ENCODE results near the gene ABCA2. TPM values are rescaled to one million over a fixed set of nuclear protein-coding genes. Genes with fewer than 3 reads are reported as not detected.
"Not testable (repeated sequence)": the region's sequence is repeated elsewhere in the genome, so short reads cannot be mapped to it uniquely, and the experiment has no call there.

Gene ABCA2
- total RNA-seq, 1 donor from 2014 or later, result 26.7 TPM

DNA sequence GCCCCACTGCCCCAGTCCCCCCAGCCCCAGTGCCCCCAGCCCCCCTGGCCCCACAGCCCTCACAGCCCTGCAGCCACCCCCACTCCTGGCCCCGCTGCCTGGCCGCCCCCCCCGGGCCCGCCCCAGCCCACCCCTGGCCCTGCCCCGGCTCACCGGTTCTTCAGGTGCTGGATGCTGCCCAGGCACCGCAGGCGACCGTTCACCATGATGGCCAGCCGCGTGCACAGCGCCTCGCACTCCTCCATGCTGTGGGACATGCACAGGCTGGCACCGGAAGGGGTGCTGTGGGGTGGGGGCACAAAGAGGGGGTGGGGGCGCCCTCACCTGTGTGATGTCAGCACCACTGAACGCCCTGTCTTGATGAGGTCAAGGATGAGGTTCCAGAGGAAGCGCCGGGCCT, 18.8 kb downstream of the ABCA2 start:
- DNase-seq (no peak), ATAC-seq (ENCODE audit: poor library complexity) (no peak)
- intact Hi-C loops (cut with DNase I), result no loop called here

DNA sequence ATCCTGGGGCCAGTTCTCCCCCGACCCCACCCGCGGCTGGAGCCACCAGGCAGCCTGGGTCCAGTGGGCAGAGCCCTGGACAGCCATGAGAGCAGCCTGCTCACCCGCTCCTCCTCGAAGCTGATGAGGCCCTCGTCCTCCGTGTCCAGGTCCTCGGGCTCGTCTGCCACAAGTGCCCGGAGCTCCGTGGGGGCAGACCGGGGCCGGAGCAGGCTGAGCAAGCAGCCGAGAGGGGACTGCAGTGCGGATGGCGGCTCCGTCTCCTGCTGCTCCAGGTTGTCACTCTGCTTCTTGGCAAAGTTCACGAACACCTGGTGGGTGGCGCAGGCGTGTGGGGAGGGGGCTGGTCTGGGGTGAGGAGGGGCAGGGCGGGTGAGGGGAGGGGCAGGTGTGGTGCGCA, 19.7 kb downstream of the ABCA2 start:
- DNase-seq, result no peak
- ATAC-seq (ENCODE audit: poor library complexity), result no peak
- intact Hi-C loops (cut with DNase I), result no loop called here

DNA sequence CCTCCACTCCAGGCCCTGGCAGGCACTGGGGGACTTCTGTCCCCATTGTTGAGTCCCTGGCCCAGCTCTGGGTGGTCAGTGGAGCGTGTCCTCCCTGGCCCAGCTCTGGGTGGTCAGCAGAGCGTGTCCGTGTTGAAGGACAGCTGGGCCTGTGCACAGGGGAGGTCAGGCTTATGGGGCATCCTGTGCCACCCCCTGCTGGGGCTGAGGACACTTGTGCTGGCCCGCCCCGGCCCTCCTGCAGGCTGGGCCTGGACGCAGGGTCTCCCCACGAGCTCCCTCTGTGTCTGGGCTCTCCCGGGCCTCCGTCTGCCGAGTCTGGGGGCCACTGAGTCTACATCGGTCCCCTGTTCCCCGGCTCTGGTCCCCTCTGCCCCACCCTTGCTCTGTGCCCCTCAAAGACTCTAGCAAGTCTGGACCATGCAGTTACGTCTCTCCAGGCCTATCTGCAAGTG, 20.2 kb downstream of the ABCA2 start:
- intact Hi-C loops (cut with DNase I), result no loop called here
- no peak for ATAC-seq (ENCODE audit: poor library complexity)
- no peak for DNase-seq

DNA sequence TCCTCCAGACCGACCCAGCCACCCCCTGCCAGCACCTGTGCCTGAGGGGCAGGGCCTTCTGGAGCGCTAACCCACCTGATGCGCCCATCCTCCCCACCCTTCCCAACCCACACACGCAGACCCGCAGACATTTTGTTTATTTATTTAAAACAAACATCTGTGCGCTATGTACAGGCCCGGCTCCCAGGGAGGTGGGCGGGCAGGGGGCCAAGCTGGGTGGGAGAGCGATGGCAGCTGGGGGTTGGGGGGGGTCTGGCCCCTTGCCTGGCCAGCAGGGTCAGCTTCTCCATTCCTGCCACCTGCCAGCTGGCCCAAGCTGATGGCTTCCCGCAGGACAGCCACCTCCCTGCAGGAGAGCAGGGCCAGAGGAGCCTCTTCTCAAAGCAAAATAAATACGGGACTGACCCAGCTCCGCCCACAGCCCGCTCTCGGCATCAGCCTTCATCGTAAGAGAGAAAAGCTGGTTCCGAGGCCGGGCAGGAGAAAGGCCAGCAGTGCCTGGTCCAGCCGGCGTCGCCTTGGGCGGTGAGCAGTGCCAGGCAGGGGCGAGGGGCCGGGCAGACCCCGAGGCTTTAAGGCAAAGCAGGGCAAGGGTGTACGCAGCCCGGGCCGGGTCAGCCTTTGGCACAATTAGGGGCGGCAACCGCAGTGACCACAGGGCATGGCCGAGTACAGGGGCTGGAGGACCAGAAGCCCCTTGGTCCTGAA, 20.8 kb downstream of the ABCA2 start:
- intact Hi-C loops (cut with DNase I), result no loop called here
- ATAC-seq (ENCODE audit: poor library complexity), result no peak

DNA sequence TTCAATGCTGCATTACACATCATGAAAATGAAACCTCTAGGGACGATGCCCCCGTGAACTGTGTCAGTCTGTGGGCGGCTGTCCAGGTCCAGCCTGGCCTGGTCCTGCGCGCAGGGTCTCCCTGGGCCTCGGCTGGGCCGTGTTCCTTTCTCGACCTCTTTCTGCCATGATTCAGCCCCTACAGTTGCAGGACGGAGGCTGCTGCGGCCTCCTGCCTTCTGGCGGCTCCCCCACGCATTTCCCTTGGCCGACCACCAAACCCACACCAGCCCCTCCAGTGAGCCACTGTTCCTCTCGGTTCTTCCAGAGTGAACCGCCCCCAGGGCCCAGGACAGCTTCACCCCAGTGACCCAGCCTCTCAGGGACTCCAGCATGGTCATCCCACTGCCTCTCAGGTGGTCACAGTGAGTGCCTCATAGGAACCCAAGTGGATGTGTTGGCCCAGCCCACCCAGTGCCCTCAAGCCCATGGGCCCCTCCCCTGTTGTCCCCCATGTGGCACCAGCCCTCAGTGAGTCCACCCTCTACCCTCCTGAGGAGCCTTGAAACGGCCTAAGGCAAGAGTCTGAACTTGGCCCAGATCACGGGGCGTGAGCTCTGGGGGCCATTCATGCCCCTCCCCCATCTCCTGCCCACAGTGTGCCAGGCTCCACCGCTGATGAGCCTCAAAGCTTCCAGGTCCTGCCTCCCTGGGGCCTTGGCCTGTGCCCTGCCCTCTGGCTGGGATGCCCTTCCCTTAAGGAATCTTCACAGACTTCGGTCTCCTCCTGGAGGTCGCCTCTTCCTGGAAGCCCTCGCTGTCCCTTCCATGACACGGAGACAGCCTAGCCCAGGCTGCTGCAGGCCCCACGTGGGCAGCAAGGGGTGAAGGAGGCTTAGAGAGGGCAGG, 21.7 kb downstream of the ABCA2 start:
- no peak for DNase-seq
- intact Hi-C loops (cut with DNase I), result no loop called here
- ATAC-seq (ENCODE audit: poor library complexity), result no peak

More for the DNA sequence above, 20.8 kb downstream of the ABCA2 start:
- DNase-seq, result no peak

DNA sequence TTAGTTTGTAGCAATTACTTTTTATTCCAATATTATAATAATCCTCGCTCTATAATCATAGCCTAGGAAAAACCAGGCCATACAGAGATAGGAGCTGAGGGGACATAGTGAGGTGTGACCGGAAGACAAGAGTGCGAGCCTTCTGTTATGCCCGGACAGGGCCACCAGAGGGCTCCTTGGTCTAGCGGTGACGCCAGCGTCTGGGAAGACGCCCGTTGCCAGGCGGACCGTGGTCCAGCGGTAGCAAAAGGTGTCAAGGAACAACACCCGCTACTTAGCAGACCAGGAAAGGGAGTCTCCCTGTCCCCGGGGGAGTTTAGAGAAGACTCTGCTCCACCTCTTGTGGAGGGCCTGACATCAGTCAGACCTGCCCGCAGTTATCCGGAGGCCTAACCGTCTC, 23.8 kb downstream of the ABCA2 start:
- ATAC-seq (ENCODE audit: poor library complexity); intact Hi-C loops (cut with DNase I); DNase-seq: not testable (repeated sequence)

DNA sequence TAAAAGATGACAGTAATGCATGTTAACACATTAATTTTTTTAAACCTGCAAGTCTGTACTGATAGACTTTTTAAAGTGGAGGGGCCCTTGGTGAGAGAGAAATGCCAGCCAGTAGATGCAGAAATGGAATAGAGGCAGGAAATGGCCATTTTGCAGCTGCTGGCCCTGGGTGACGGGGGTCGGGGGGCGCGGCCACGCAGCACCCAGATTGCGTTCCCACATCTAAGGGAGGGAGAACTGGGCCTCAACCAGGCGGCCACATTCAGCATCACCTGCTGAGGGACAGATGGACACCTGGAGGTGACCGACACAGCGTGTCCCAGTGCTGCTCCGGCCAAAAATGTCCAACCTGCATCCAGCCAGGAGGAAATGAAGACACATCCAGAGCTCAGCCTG, 25.4 kb downstream of the ABCA2 start:
- intact Hi-C loops (cut with DNase I), result no loop called here
- no peak for ATAC-seq (ENCODE audit: poor library complexity)
- no peak for DNase-seq

DNA sequence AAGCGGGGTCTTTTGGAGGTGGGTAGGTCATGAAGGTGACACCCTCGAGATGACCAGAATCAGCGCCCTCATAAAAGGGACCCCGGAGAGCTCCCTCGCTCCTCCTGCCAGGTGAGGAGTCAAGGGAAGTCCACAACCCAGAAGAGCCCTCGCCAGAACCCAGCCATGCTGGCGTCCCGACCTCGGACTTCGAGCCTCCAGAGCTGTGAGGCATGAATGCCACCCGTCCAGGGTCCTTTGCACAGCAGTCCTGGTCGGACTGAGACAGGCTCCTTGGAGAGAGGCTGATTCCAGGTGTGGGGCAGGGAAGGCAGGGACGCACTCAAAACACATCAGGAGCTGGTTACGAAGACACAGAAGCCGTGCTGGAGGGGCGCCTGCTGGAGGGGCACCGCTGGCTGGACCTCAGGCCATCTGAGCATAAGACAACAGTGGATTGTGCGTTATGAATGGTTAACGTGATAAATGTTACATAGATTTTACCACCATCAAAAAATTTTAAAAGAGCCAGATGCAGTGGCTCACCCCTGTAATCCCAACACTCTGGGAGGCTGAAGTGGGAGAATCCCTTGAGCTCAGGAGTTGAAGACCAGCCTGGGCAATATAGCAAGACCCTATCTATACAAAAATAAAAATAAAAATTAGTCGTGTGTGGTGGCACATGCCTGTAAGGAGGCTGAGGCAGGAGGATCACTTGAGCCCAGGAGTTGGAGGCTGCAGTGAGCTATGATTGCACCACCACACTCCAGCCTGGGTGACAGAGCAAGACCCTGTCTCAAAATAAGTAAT, 26.0 kb downstream of the ABCA2 start:
- intact Hi-C loops (cut with DNase I), result no loop called here

DNA sequence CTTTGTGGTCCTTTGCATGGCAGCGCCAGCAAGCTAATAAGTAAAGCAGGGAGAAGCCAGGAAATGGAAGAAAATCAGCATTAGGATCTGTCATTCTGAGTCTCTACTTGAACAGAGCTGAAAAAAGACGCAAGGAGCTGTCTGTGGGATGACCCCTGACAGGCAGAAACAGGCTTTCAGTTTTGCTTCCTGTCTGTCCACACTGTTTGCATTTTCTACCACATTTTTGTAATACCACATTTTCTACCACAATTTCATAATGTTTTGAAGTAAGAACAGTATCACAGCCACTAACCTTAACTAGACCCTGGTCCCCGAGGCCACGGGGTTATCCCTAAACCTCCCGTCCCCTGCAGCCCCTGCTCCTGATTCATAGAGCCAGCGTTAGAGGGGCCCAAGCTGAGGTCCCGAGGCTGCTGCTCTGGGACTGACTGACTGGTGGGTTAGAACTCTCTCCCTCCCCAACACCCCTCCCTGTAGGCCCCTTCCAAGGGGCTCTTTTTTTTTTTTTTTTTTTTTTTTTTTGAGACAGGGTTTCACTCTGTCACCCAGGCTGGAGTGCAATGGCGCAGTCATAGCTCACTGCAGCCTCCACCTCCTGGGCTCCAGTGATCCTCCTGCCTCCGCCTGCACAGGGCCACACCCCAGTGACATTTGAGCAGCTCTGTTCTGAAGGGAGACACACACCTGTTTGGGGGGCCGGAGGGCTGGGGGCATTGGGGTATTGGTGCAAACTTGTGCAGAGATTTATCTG, 27.7 kb downstream of the ABCA2 start:
- intact Hi-C loops (cut with DNase I), result no loop called here
- DNase-seq (no peak), ATAC-seq (ENCODE audit: poor library complexity) (no peak)

More for the DNA sequence above, 26.0 kb downstream of the ABCA2 start:
- DNase-seq, result no peak
- no peak for ATAC-seq (ENCODE audit: poor library complexity)

DNA sequence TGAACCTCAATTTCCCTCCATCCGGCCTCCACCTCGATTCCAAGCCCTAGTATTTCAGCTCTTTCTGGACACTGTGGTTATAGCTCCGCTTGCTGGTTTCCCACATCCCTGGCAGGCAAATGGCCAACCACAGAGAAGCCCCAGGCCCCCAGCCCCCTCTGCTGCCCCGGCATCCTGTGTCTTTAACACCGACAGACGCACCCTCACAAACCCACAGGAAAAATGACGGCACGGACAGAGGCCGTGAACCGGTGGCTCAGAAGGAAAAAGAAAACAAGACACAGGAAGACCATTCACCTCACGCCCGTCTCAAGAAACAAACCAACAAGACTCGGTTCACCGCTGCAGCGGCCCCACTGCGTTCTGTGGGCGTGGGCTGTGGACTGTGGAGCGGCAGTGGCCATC, 30.2 kb downstream of the ABCA2 start:
- ATAC-seq (ENCODE audit: poor library complexity) (no peak), DNase-seq (no peak)
- intact Hi-C loops (cut with DNase I), result no loop called here

DNA sequence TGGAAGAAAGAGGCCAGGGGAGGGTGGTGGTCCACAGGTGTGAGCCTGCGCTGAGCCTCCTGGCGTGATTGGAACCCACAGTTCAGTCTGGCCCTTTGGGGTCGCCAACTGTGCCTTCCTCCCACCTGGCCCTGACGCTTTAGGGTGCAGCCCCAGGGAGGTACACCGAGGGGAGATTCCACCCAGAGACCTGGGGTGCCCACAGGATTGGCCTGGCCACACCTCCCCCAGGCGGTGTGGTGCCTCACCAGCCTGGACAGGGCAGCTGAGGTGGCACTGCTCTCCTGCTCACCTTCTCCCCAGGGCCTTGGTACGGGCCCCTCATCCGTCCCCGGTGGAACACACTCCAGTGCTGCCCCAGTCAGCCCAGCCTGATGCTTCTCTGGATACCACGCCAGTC, 30.7 kb downstream of the ABCA2 start:
- no peak for ATAC-seq (ENCODE audit: poor library complexity)
- no peak for DNase-seq
- intact Hi-C loops (cut with DNase I), result no loop called here

DNA sequence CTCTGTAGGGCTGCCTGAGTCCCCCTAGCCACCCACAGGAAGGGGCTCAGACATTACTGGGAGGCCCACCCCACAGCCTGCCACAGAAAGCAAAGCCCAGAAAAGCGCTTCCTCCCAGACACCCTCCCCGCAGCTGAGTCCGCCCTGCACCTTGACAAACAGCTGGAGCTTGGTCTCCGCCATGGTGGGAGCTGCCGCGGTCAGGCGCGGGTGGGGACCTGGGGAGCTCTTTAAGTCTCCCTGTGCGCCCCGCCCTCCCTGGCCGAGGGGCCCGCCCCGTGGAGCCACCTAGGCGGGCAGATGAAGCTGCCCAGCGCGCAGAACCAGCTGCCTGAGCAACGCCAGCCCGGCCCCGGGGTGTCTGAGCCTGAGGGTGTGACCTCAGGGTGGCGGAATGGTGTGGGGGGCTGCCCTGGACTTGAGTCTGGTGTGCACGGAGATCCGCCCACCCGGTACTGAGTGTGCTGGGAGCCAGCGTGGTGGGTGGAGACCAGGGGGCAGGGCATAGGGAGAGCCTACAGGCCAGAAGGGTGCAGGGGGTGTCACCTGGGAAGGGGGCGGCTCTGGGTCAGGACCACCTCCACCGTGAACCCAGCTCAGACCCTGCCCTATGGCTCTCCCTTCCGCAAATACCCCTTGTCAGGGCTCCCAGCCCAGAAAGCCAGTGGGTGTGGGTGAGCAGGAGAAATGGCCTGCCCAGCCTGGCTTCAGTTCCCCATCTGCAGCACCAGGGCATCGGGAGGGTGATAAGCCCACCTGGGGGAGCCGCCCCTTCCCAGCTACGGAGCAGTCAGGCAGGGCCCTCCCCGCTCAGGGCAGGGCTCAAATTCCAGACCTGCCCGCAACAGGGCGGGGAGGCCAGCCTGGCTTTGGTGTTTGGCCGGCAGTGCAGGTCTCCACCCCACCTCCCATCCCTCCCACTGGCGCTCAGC, 31.4 kb downstream of the ABCA2 start, which contains the start of gene CLIC3:
Gene CLIC3, minus strand, starts transcription at position 208 of the 932 bp plus-strand sequence. Its CDS starts 25 bp downstream, at position 183.
- ATAC-seq (ENCODE audit: poor library complexity), result no peak
- intact Hi-C loops (cut with DNase I), result no loop called here
- no peak for DNase-seq

DNA sequence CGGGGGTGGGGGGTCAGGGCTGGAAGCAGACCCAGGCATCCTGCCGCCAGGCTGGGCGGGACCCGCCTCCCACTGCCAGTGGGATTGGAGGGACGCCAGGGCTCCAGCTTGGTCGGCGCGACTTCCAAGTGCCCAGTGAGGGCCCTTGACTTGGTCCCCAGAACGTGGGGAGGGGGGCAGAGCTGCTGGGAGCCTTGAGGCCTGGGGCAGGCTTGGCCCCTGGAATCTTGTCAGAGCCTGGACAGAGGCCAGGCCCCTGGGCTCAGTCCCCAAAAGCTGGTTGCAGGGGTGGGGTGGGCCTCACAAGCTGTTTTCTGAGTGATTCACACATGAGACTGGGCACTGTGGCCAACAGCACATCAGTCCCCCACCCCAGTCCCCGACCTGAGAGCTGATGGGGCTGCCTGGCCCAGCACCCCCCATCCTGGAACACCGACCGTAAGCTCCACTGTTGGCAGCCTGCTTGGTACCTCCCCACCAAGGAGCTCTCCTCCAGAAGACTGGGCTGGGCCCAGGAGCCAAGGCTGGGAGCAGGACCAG, 32.2 kb downstream of the ABCA2 start:
- DNase-seq (no peak), ATAC-seq (ENCODE audit: poor library complexity) (no peak)
- intact Hi-C loops (cut with DNase I), result no loop called here

DNA sequence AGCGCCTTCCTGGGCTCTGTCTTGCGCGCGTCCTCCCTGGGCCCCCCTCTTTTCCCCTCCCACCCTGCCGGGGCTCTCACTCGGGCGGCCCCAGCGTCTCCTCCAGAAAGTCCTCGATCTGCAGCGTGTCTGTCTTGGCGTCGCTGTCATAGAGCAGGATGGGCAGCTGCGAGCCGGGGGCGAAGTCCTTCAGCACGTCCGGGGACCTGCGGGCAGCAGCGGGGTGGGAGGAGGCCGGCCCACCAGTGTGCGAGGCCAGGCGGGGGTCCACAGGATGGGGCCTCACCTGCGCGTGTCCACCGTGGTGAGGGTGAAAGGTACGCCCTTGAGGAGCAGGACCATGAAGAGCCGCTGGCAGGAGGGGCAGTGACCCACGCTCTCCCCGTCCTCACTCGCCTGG, 32.7 kb downstream of the ABCA2 start:
- ATAC-seq (ENCODE audit: poor library complexity) (no peak), DNase-seq (no peak)
- intact Hi-C loops (cut with DNase I), result no loop called here

DNA sequence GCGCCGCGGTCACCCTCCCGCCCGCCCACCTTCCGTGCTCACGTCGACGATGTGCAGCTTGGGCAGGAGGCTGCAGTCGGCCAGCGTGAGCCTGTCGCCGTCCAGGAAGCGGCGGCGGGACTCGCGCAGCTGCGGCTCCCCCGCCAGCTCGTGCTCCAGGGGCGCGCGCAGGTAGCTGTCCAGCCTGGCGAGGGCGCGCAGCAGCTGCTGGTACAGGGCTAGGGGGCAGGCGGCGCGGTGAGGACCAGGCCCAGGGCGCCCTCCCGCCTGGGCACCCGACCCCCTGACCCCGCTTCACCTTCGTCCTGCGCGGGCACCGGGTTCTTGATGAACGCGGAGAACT, 33.2 kb downstream of the ABCA2 start:
- ATAC-seq (ENCODE audit: poor library complexity) (no peak), DNase-seq (no peak)
- intact Hi-C loops (cut with DNase I), result no loop called here

DNA sequence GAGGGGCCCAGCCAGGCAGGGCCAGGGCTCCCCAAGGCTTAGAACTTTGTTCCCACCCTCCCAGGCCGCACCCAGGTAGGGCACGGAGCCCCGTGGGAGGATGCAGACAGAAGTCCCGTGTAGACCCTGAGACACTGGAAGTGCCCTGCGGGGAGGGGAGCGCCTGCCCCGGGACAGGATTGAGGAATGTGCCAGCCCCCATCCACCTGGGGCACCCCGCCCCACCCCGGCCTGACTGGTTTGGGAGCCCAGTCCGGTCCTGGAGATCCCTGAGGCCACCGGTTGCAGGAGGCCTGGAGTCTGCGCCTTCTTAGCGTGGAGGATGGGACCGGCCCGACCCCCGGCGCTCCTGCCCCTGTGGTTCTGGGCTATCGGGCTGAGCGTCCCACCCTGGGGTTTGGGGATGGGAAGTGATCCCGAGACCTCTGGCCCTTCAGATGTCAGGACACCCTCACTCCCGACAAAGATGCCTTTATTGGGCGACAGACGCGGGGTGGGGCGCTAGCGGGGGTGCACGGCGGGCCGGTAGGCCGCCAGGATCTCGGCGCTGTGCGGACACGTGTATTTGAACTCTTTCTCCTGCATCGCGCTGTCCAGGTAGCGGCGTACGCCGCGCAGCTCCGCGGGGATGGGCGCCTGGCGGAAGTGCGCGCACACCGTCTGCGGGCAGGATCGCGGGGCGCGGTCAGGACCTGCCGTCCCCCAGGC, 33.7 kb downstream of the ABCA2 start:
- intact Hi-C loops (cut with DNase I), result no loop called here
- DNase-seq (no peak), ATAC-seq (ENCODE audit: poor library complexity) (no peak)
